GM19395 (cell line): ENCODE measurements around the gene CPNE6.

ENCODE experiments used
- ATAC-seq: cut with Tn5 transposase; IDR thresholded peaks from one replicate; pipeline ENCODE4 v1.9.1; 2021; ENCODE audit warnings: mild to moderate bottlenecking, moderate library complexity; ENCODE audit not compliant: unreplicated experiment

Gene CPNE6

GRCh38 chr14:24126939-24127338 is 55.6 kb downstream of the CPNE6 start:
- no peak for ATAC-seq

- ATAC-seq, result no peak
Observed at GRCh38 chr14:24127673-24128072, 56.3 kb downstream of the CPNE6 start.
